ENCODE results near the gene TAOK2.
"Not testable (repeated sequence)": the region's sequence is repeated elsewhere in the genome, so short reads cannot be mapped to it uniquely, and the experiment has no call there.

- TF ChIP-seq EP300 (IDR thresholded peaks at IDR 0.05): not testable (repeated sequence)
- TF ChIP-seq, protein P1, sequence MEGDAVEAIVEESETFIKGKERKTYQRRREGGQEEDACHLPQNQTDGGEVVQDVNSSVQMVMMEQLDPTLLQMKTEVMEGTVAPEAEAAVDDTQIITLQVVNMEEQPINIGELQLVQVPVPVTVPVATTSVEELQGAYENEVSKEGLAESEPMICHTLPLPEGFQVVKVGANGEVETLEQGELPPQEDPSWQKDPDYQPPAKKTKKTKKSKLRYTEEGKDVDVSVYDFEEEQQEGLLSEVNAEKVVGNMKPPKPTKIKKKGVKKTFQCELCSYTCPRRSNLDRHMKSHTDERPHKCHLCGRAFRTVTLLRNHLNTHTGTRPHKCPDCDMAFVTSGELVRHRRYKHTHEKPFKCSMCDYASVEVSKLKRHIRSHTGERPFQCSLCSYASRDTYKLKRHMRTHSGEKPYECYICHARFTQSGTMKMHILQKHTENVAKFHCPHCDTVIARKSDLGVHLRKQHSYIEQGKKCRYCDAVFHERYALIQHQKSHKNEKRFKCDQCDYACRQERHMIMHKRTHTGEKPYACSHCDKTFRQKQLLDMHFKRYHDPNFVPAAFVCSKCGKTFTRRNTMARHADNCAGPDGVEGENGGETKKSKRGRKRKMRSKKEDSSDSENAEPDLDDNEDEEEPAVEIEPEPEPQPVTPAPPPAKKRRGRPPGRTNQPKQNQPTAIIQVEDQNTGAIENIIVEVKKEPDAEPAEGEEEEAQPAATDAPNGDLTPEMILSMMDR (IDR thresholded peaks at IDR 0.05): not testable (repeated sequence)
These were observed 38.9 kb downstream of the TAOK2 start for GRCh38 chr16:30012598-30012997.
